ENCODE data around the gene ATXN7L2. TPM values are rescaled to one million over a fixed set of nuclear protein-coding genes. Genes with fewer than 3 reads are reported as not detected.

Gene ATXN7L2
- total RNA-seq, 1 experiment from 2014 or later: 3.5 TPM

GRCh38 chr1:109502364-109502851 lies 18.7 kb downstream of the ATXN7L2 start:
- Histone ChIP-seq H3K4me3 (ENCODE audit: low read length) (no peak overlapping the region), H3K4me2 (ENCODE audit: low read depth, low read length, poor library complexity, severe bottlenecking) (no peak overlapping the region), H3K79me2 (ENCODE audit: low read length) (no peaks in the 10 kb centered on the region; the same call in 1 of the 2 replicates), H3K27me3 (ENCODE audit: low read length) (no peaks in the 10 kb centered on the region), H3K9ac (ENCODE audit: low read length) (no peak overlapping the region), H3K9me3 (ENCODE audit: low read length) (no peaks in the 10 kb centered on the region), H3K9me2 (replicated peaks; ENCODE audit: insufficient read depth, low read length) (no peaks in the 10 kb centered on the region), H4K20me1 (ENCODE audit: insufficient read depth, low read depth, low read length) (peaks cover 13% of the 10 kb centered on the region; the same call in 1 of the 2 replicates), H3K27ac (ENCODE audit: low read length) (no peak overlapping the region), H2AFZ (ENCODE audit: low read length) (no peak overlapping the region), H3K4me1 (ENCODE audit: low read length) (peaks cover 17% of the 10 kb centered on the region), H3K36me3 (ENCODE audit: insufficient read depth, low read length) (peaks cover 9% of the 10 kb centered on the region; the same call in 1 of the 2 replicates)
- DNase-seq: no peak

DNA sequence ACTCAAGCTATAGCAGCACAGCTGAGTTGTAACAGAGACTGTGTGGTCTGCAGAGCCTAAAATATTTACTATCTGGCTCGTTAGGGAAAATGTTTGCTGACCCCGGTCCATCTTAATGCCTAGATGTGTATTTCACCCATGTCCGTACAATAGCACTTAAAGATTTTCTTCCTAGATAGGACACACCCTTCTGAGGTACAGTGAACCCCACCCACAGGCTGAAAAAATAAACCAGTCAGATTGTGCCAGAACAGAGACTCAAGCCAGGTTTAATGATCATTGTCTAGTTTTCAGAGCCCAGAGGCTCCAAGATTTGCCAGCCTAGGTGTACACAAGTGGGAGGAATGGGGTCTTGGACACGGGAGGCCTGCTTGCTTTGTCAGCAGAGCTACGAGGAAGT lies 20.2 kb downstream of the ATXN7L2 start:
- peaks cover 9% of the 10 kb centered on the region; the same call in 1 of the 2 replicates for H4K20me1 ChIP-seq (ENCODE audit: insufficient read depth, low read depth, low read length)
- no peak overlapping the region for H2AFZ ChIP-seq (ENCODE audit: low read length)
- H3K27ac ChIP-seq (ENCODE audit: low read length): no peak overlapping the region
- no peak overlapping the region for H3K4me2 ChIP-seq (ENCODE audit: low read depth, low read length, poor library complexity, severe bottlenecking)
- peaks cover 2% of the 10 kb centered on the region; the same call in 1 of the 2 replicates for H3K4me1 ChIP-seq (ENCODE audit: low read length)
- H3K27me3 ChIP-seq (ENCODE audit: low read length): no peaks in the 10 kb centered on the region
- H3K4me3 ChIP-seq (ENCODE audit: low read length): no peak overlapping the region
- H3K9me2 ChIP-seq (replicated peaks; ENCODE audit: insufficient read depth, low read length): no peaks in the 10 kb centered on the region
- peaks cover 9% of the 10 kb centered on the region; the same call in 1 of the 2 replicates for H3K36me3 ChIP-seq (ENCODE audit: insufficient read depth, low read length)
- H3K9ac ChIP-seq (ENCODE audit: low read length): no peak overlapping the region
- H3K9me3 ChIP-seq (ENCODE audit: low read length): no peaks in the 10 kb centered on the region
- no peak for DNase-seq
- no peaks in the 10 kb centered on the region for H3K79me2 ChIP-seq (ENCODE audit: low read length)

DNA sequence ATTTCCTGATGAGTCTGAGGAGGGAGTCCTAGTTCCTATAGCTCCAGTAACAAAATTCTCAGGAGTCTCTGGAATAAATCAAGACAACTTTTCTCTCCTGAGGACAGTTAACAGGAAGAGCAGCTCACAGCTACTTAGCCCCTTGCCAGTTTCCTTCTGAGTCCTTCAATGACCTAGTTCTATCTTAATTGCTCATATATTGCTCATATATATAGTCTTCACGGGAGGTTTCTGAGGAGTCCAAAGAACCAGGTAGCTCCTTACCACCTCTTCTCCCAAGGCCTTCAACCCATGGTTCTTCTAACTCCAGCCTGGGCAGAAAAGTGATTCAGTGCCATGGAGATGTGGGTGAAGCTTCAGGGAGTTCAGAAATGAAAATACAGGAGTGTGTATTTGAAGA lies 21.3 kb downstream of the ATXN7L2 start:
- Histone ChIP-seq H3K4me1 (ENCODE audit: low read length) (peaks cover 6% of the 10 kb centered on the region), H3K9me2 (replicated peaks; ENCODE audit: insufficient read depth, low read length) (no peaks in the 10 kb centered on the region), H3K4me3 (ENCODE audit: low read length) (no peak overlapping the region), H3K36me3 (ENCODE audit: insufficient read depth, low read length) (peaks cover 9% of the 10 kb centered on the region; the same call in 1 of the 2 replicates), H3K4me2 (ENCODE audit: low read depth, low read length, poor library complexity, severe bottlenecking) (no peak overlapping the region), H3K9ac (ENCODE audit: low read length) (no peak overlapping the region), H4K20me1 (ENCODE audit: insufficient read depth, low read depth, low read length) (peaks cover 5% of the 10 kb centered on the region; the same call in 1 of the 2 replicates), H2AFZ (ENCODE audit: low read length) (no peak overlapping the region), H3K79me2 (ENCODE audit: low read length) (no peaks in the 10 kb centered on the region), H3K27me3 (ENCODE audit: low read length) (no peaks in the 10 kb centered on the region), H3K27ac (ENCODE audit: low read length) (no peak overlapping the region), H3K9me3 (ENCODE audit: low read length) (no peaks in the 10 kb centered on the region)
- DNase-seq: no peak

DNA sequence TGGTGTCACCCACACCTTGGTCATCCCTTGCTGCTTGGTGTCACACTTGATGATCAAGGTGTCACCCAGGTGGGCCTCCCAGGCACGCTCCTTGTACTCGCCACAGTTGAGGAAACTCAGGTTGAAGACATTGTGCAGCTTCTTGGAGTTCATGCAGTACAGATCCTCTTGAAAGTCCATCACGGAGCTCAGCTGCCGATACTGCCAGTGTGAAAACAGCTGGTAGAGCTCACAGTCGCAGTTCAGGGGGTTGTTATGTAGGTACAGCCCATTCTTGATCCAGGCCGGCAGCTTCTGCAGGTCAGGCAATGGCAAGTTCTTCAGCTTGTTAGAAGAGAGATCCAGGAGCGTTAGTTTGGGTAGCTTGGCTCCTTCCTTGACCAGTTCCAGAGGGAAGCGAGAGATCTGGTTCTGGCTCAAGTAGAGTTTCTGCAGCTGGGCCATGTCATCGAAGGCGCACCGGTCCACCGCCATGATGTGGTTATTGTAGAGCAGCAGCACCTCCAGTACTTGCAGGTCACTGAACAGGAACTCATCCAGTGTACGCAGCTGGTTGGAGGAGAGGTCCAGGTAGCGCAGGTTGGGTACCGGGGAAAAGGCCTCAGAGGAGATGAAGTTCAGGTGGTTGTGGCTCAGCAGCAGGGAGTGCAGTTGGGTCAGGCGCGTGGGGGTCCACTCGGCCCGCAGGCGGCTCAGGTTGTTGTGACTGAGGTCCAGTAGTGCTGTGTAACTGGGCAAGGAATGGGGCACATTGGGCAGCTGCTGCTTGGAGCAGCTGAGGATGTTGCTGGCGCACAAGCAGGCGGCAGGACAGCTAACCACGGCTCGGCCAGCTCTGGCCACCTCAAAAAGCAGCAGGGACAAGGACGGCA lies 24.5 kb downstream of the ATXN7L2 start:
- no peaks in the 10 kb centered on the region for H3K27me3 ChIP-seq (ENCODE audit: low read length)
- H3K9me2 ChIP-seq (replicated peaks; ENCODE audit: insufficient read depth, low read length): no peaks in the 10 kb centered on the region
- H4K20me1 ChIP-seq (ENCODE audit: insufficient read depth, low read depth, low read length): no peaks in the 10 kb centered on the region
- no peak overlapping the region for H3K4me3 ChIP-seq (ENCODE audit: low read length)
- DNase-seq: no peak
- no peaks in the 10 kb centered on the region for H3K36me3 ChIP-seq (ENCODE audit: insufficient read depth, low read length)
- no peak overlapping the region for H2AFZ ChIP-seq (ENCODE audit: low read length)
- H3K9me3 ChIP-seq (ENCODE audit: low read length): no peaks in the 10 kb centered on the region
- H3K4me1 ChIP-seq (ENCODE audit: low read length): peaks cover 9% of the 10 kb centered on the region
- no peak overlapping the region for H3K27ac ChIP-seq (ENCODE audit: low read length)
- H3K79me2 ChIP-seq (ENCODE audit: low read length): no peaks in the 10 kb centered on the region
- no peak overlapping the region for H3K4me2 ChIP-seq (ENCODE audit: low read depth, low read length, poor library complexity, severe bottlenecking)
- H3K9ac ChIP-seq (ENCODE audit: low read length): no peak overlapping the region

GRCh38 chr1:109508873-109509175 lies 25.1 kb downstream of the ATXN7L2 start:
- Histone ChIP-seq H3K9me2 (replicated peaks; ENCODE audit: insufficient read depth, low read length) (no peaks in the 10 kb centered on the region), H3K79me2 (ENCODE audit: low read length) (no peaks in the 10 kb centered on the region), H3K9me3 (ENCODE audit: low read length) (no peaks in the 10 kb centered on the region), H3K9ac (ENCODE audit: low read length) (peak overlapping the region; percentile 54; the same call in 1 of the 2 replicates), H3K4me3 (ENCODE audit: low read length) (peak overlapping the region; percentile 65; the same call in 1 of the 2 replicates), H3K36me3 (ENCODE audit: insufficient read depth, low read length) (no peaks in the 10 kb centered on the region), H3K4me2 (ENCODE audit: low read depth, low read length, poor library complexity, severe bottlenecking) (peak overlapping the region; percentile 82), H2AFZ (ENCODE audit: low read length) (no peak overlapping the region; the same call in 1 of the 2 replicates), H3K27me3 (ENCODE audit: low read length) (no peaks in the 10 kb centered on the region), H3K27ac (ENCODE audit: low read length) (no peak overlapping the region), H4K20me1 (ENCODE audit: insufficient read depth, low read depth, low read length) (no peaks in the 10 kb centered on the region), H3K4me1 (ENCODE audit: low read length) (peaks cover 9% of the 10 kb centered on the region)
- DNase-seq: no peak

DNA sequence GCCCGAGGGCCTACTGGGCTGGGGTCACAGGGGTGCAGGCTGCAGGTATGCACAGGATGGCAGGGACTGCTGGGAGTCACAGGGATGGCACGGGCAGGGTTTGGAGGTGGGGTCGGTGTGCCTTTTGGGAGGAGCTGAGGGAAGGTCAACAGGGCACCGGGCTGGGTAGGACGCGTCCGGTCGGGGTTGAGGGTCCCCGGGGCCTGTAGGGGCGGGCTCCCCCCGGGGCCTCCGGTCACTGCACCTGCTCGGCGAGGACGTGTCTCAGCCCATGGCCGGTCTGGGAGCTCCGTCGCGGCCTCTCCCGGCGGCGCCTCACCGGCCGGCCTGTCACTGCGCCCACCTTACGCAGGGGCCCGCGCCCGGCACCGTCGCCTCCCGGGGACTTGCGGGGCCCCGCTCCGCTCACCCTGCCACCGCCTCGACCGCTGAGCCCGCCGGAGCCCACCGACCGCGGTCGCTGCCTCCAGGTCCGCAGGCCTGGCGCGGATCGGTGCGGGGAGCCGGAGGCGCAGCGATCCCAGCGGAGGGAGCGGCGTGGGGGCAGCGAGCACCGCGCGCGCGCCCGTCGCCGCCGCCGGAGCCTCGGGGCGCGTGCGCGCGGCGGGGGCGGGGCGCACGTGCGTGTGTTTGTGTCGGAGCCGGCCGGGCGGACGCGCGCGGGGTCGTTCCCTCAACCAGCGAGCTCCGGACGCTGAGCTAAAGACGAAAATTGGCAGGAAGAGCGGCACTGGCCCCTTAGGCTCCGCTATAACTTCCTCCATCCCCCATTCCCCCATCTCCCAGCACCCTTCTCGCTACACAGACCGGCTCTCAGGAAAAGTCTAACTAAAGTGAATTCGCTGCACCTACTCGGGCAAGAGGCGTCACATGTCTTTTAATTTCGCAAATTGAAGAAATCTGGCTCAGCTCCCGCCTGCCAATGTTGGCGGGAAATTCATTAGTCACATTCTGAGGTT lies 25.8 kb downstream of the ATXN7L2 start, which contains the start of gene AMIGO1:
Gene AMIGO1, minus strand, starts transcription at position 552 of the 959 bp plus-strand sequence. CDS start 815 bp downstream, outside the sequence.
- DNase-seq: peak; percentile 75
- no peaks in the 10 kb centered on the region for H4K20me1 ChIP-seq (ENCODE audit: insufficient read depth, low read depth, low read length)

GRCh38 chr1:109513110-109513710 lies 29.5 kb downstream of the ATXN7L2 start:
- Histone ChIP-seq H3K36me3 (ENCODE audit: insufficient read depth, low read length) (no peaks in the 10 kb centered on the region), H3K27me3 (ENCODE audit: low read length) (no peaks in the 10 kb centered on the region), H3K9me3 (ENCODE audit: low read length) (no peaks in the 10 kb centered on the region), H2AFZ (ENCODE audit: low read length) (no peak overlapping the region), H3K79me2 (ENCODE audit: low read length) (no peaks in the 10 kb centered on the region), H3K27ac (ENCODE audit: low read length) (no peak overlapping the region), H3K9me2 (replicated peaks; ENCODE audit: insufficient read depth, low read length) (no peaks in the 10 kb centered on the region), H3K4me3 (ENCODE audit: low read length) (no peak overlapping the region), H3K4me1 (ENCODE audit: low read length) (peaks cover 14% of the 10 kb centered on the region), H3K9ac (ENCODE audit: low read length) (no peak overlapping the region), H4K20me1 (ENCODE audit: insufficient read depth, low read depth, low read length) (no peaks in the 10 kb centered on the region), H3K4me2 (ENCODE audit: low read depth, low read length, poor library complexity, severe bottlenecking) (no peak overlapping the region)
- DNase-seq: no peak

More for the DNA sequence above, 25.8 kb downstream of the ATXN7L2 start, which contains the start of gene AMIGO1:
- H3K36me3 ChIP-seq (ENCODE audit: insufficient read depth, low read length): no peaks in the 10 kb centered on the region
- H3K9me2 ChIP-seq (replicated peaks; ENCODE audit: insufficient read depth, low read length): no peaks in the 10 kb centered on the region
- no peaks in the 10 kb centered on the region for H3K79me2 ChIP-seq (ENCODE audit: low read length)
- no peaks in the 10 kb centered on the region for H3K27me3 ChIP-seq (ENCODE audit: low read length)
- H3K4me2 ChIP-seq (ENCODE audit: low read depth, low read length, poor library complexity, severe bottlenecking): peak within 1 kb of the TSS; percentile 82
- peak within 1 kb of the TSS; percentile 60 for H3K9ac ChIP-seq (ENCODE audit: low read length)
- peak within 1 kb of the TSS; percentile 65 for H3K4me3 ChIP-seq (ENCODE audit: low read length)
- peak within 1 kb of the TSS; percentile 91 for H2AFZ ChIP-seq (ENCODE audit: low read length)
- H3K9me3 ChIP-seq (ENCODE audit: low read length): no peaks in the 10 kb centered on the region
- H3K27ac ChIP-seq (ENCODE audit: low read length): no peak within 1 kb of the TSS
- H3K4me1 ChIP-seq (ENCODE audit: low read length): peaks cover 9% of the 10 kb centered on the region
